Testis (tissue), 2 donors: ENCODE measurements around the gene MLANA.

Source experiments
- CTCF ChIP-seq, 3 experiments: fragments of 450-650 bp in 2 of 3; fragments of 200-600 bp in 1 of 3; sonication (generic) in 1 of 3; IDR thresholded peaks; one replicate each; pipeline ENCODE4 v1.5.1; 2016 to 2019; ENCODE audit warnings: antibody characterized with exemption in 3 of 3, mild to moderate bottlenecking in 2 of 3, moderate library complexity in 1 of 3
- POLR2A ChIP-seq: fragments of 450-650 bp; IDR thresholded peaks from one replicate; pipeline ENCODE4 v1.6.1; 2017; ENCODE audit warnings: antibody characterized with exemption, mild to moderate bottlenecking, moderate library complexity

- no peak for TF ChIP-seq CTCF (IDR thresholded peaks at IDR 0.05)
- TF ChIP-seq POLR2A, result no peak
These were observed 39.2 kb upstream of the MLANA start for GRCh38 chr9:5851445-5851844.
